Measurements from ENCODE around the gene CRYBB1.
A peak's percentile ranks its signal among the peaks of the same experiment; 100 is the strongest.

The CRYBB1 gene

GRCh38 chr22:26564181-26564580, 53.6 kb downstream of the CRYBB1 start:
- DNase-seq = no peak
- Histone ChIP-seq H3K27me3 (no peaks in the 10 kb centered on the region), H3K4me3 (ENCODE audit: low read depth, low read length) (no peak overlapping the region), H3K9me3 (no peaks in the 10 kb centered on the region), H3K36me3 (no peaks in the 10 kb centered on the region), H3K4me1 (no peaks in the 10 kb centered on the region)
- TF ChIP-seq CTCF (IDR thresholded peaks at IDR 0.05; ENCODE audit: low read depth, low read length) = no peak

GRCh38 chr22:26563022-26563421, 54.8 kb downstream of the CRYBB1 start:
- H3K27me3 ChIP-seq = no peaks in the 10 kb centered on the region
- no peaks in the 10 kb centered on the region for H3K36me3 ChIP-seq
- DNase-seq = no peak
- no peaks in the 10 kb centered on the region for H3K4me1 ChIP-seq
- H3K4me3 ChIP-seq (ENCODE audit: low read depth, low read length) = no peak overlapping the region
- TF ChIP-seq CTCF (IDR thresholded peaks at IDR 0.05; ENCODE audit: low read depth, low read length) = peak; percentile 10; the same call in 1 of the 2 replicates
- H3K9me3 ChIP-seq = no peaks in the 10 kb centered on the region

GRCh38 chr22:26561756-26562417, 55.9 kb downstream of the CRYBB1 start:
- Histone ChIP-seq H3K4me3 (ENCODE audit: low read depth, low read length) (no peak overlapping the region), H3K27me3 (no peaks in the 10 kb centered on the region), H3K4me1 (no peaks in the 10 kb centered on the region), H3K9me3 (no peaks in the 10 kb centered on the region), H3K36me3 (no peaks in the 10 kb centered on the region)
- TF ChIP-seq CTCF (IDR thresholded peaks at IDR 0.05; ENCODE audit: low read depth, low read length) = no peak
- no peak for DNase-seq

- no peak for DNase-seq
- H3K27me3 ChIP-seq = no peaks in the 10 kb centered on the region
- no peak for TF ChIP-seq CTCF (IDR thresholded peaks at IDR 0.05; ENCODE audit: low read depth, low read length)
- no peak overlapping the region for H3K4me3 ChIP-seq (ENCODE audit: low read depth, low read length)
- no peaks in the 10 kb centered on the region for H3K9me3 ChIP-seq
- no peaks in the 10 kb centered on the region for H3K4me1 ChIP-seq
- H3K36me3 ChIP-seq = no peaks in the 10 kb centered on the region
These were observed 57.8 kb downstream of the CRYBB1 start for GRCh38 chr22:26559961-26560575.

- TF ChIP-seq CTCF (IDR thresholded peaks at IDR 0.05; ENCODE audit: low read depth, low read length) = no peak
- Histone ChIP-seq H3K36me3 (no peaks in the 10 kb centered on the region), H3K4me1 (no peaks in the 10 kb centered on the region), H3K27me3 (no peaks in the 10 kb centered on the region), H3K9me3 (no peaks in the 10 kb centered on the region), H3K4me3 (ENCODE audit: low read depth, low read length) (no peak overlapping the region)
- no peak for DNase-seq
These were observed 59.5 kb downstream of the CRYBB1 start for GRCh38 chr22:26558248-26558895.

- no peaks in the 10 kb centered on the region for H3K27me3 ChIP-seq
- no peaks in the 10 kb centered on the region for H3K4me1 ChIP-seq
- H3K4me3 ChIP-seq (ENCODE audit: low read depth, low read length) = no peak overlapping the region
- no peak for DNase-seq
- no peak for TF ChIP-seq CTCF (IDR thresholded peaks at IDR 0.05; ENCODE audit: low read depth, low read length)
- H3K9me3 ChIP-seq = no peaks in the 10 kb centered on the region
- H3K36me3 ChIP-seq = no peaks in the 10 kb centered on the region
These were observed 60.9 kb downstream of the CRYBB1 start for GRCh38 chr22:26556904-26557303.

All from BE2C (cell line).